AG04450 (cell line): ENCODE results near the gene MVD. TPM values are rescaled to one million over a fixed set of nuclear protein-coding genes. Genes with fewer than 3 reads are reported as not detected.

Experiments
- CTCF ChIA-PET: fragments of 300-600, 350-600 bp; formaldehyde crosslinking; extraction: SDS; loops from one replicate; lab custom pipeline; 2022; ENCODE audit warnings: antibody characterized with exemption, inconsistent platforms; lab: Charles Lee
- POLR2A ChIA-PET: fragments of 350-600 bp; formaldehyde crosslinking; extraction: SDS; loops from one replicate; lab custom pipeline; 2021; ENCODE audit warnings: antibody characterized with exemption, inconsistent platforms; lab: Yijun Ruan, JAX
- DNase-seq: peaks from one replicate; pipeline ENCODE4 v3.0.0-alpha.2; 2011; ENCODE audit warnings: low read depth, low spot score
- H3K27ac ChIP-seq: one replicate; pipeline ENCODE4 v1.5.1; 2012; ENCODE audit warnings: low read depth, low read length, control low read depth
- H3K27me3 ChIP-seq: one replicate; pipeline ENCODE4 v1.6.0; 2012; ENCODE audit warnings: low read length; ENCODE audit not compliant: control insufficient read depth, insufficient read depth
- H3K4me3 ChIP-seq: 2 replicates; pipeline ENCODE4 v1.5.1; 2011; ENCODE audit warnings: mild to moderate bottlenecking, low read depth, low read length, control low read depth
- H3K9me3 ChIP-seq: 2 replicates; pipeline ENCODE4 v1.5.1; 2012; ENCODE audit warnings: low read length; ENCODE audit not compliant: control insufficient read depth, insufficient read depth
- polyA plus RNA-seq: library from polyadenylated mRNA; depleted of rRNA; stranded (reverse); fragments of >200 nt; gene quantifications from 2 replicates; pipeline ENCODE4 v1.2.3, GENCODE V29; 2011
- TF ChIP-seq, protein P1 (sequence below): IDR thresholded peaks from 2 replicates; pipeline ENCODE4 v1.5.1; 2011; ENCODE audit warnings: low read depth, low read length, control low read depth, inconsistent platforms

Gene MVD
- polyA plus RNA-seq, 1 experiment, result 9.1 TPM

DNA sequence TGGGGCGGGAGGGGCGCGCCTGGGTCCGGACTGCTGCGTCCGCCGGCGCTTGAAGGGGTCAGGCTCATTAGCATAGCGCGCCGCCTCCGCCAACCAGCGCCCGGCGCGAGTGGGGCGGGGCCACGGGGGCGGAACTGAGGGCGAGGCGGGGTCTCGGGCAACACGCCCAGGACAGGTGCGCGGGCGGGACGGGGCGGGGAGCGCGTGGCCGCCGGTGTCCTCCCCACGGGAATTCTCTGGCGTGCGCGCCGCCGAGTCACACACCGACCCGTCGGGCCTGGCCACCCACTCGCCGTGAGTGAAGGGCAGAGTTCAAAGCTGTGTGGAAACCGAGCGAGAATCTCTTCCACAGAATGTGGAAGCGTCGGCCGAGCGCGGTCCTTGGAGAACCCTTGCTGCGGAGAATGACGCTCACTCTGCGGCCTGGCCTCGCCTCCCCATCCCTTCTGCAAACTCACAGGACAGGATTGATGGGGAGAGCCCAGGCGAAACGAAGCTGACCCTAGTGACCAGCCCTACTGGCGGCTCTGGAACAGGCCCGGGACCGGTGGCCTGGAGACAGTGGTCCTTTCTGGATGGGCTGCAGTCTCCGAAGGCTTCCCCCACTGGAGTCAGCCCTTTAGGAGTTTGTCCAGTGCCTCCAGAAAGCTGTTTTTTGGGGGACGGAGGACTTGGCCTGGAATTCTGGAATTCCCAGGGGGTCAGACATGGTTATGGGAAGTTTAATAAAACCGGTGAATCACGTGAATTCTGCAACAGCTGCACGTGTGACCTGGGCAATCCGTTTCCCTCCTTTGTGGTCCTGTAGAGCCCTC is 23.8 kb upstream of the MVD start, which contains the start of gene SNAI3:
TSS of gene SNAI3 (minus strand) at position 69 of the 815 bp plus-strand sequence. CDS start 101 bp downstream, outside the sequence.
- DNase-seq, result no peak
- CTCF ChIA-PET, result no interaction called here
- Histone ChIP-seq H3K4me3 (peak within 1 kb of the TSS; percentile 53), H3K27me3 (peaks cover 33% of the 10 kb centered on the region), H3K9me3 (no peaks in the 10 kb centered on the region; the same call in 1 of the 2 replicates), H3K27ac (no peak within 1 kb of the TSS)
- POLR2A ChIA-PET, result interaction anchor here (0.5 to 1.1 kb wide), 2 partner anchors 19 to 79 kb away, joined by 4 read pairs; no protein-coding TSS in a partner anchor
- TF ChIP-seq, protein P1, sequence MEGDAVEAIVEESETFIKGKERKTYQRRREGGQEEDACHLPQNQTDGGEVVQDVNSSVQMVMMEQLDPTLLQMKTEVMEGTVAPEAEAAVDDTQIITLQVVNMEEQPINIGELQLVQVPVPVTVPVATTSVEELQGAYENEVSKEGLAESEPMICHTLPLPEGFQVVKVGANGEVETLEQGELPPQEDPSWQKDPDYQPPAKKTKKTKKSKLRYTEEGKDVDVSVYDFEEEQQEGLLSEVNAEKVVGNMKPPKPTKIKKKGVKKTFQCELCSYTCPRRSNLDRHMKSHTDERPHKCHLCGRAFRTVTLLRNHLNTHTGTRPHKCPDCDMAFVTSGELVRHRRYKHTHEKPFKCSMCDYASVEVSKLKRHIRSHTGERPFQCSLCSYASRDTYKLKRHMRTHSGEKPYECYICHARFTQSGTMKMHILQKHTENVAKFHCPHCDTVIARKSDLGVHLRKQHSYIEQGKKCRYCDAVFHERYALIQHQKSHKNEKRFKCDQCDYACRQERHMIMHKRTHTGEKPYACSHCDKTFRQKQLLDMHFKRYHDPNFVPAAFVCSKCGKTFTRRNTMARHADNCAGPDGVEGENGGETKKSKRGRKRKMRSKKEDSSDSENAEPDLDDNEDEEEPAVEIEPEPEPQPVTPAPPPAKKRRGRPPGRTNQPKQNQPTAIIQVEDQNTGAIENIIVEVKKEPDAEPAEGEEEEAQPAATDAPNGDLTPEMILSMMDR, result no peak

DNA sequence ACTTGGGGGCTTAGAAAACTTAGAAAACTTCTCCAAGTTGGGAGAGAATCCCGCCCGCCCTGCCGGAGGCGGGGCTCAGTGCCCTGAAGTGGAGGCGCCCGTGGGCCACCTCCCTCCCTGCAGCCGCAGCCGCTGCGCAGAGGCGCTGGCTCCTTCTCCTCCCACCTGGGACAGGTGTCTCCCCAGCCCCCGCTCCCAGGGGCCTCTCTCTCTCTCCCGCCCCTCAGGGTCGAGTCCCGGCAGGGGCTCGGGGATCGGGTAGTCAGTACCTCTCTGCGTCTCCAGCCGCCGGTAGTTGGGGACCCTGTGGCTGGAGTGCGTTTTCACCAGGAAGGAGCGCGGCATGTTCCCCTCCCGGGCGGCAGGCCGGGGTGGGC is 23.2 kb upstream of the MVD start:
- ChIA-PET CTCF (interaction anchor here (0.6 kb wide), 1 partner anchor 85 kb away, joined by 4 read pairs; no protein-coding TSS in a partner anchor), POLR2A (interaction anchor here (1.1 kb wide), 1 partner anchor 19 kb away, joined by 4 read pairs; no protein-coding TSS in a partner anchor)
- Histone ChIP-seq H3K9me3 (no peaks in the 10 kb centered on the region; the same call in 1 of the 2 replicates), H3K27ac (no peak overlapping the region), H3K27me3 (peaks cover 29% of the 10 kb centered on the region), H3K4me3 (peak overlapping the region; percentile 53)
- TF ChIP-seq, protein P1, result no peak
- no peak for DNase-seq

DNA sequence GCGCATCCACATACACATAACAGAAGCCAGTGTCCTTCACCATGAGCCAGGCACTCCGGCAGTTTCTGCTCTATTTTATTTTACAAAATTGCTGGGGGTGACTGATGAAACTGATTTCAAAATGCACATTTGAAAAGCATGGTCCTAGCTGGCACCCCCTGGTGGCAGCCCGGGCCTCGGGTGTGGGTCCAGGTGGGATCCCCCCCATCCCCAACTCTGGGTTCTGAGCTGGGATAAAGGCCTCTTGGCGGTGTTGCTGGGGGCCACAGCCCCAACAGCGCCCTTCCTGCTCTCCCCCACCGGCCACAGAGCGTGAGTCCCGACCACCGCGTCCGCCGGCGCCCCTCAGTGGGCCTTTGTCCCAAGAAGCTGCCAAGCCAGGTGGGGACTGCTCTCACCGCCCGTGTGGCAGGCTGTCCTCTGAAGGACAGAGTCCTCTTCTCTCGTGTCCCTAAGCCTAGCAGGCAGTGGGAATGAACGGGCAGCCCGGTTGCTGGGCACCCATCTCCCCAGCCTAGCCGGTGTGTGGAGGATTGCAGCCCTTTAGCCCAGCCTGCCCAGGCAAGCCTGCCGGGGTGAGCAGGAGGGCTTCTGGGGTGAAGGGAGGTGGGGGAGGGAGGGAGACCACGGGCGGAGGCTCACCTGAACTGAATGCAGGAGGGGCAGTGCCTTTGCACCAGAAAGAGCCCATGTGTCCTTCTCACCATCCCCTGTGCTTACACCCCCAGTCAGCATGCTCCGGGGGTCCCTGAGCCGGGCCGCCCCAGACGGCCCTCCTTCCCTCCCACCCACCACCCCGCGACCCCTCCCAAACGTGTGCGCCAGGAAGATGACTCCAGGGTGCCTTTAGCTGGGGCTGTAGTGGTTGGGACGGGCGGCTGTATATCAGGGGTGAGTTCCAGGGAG is 22.5 kb upstream of the MVD start:
- TF ChIP-seq, protein P1, result peak; percentile 88
- ChIA-PET POLR2A (interaction anchor here (1.0 kb wide), 1 partner anchor 115 kb away, joined by 3 read pairs; no protein-coding TSS in a partner anchor), CTCF (interaction anchor here (0.6 to 1.1 kb wide), 5 partner anchors 11 to 84 kb away, joined by 3 to 4 read pairs (median 3); partner anchors contain the start of gene MVD)
- peak overlapping the region; percentile 53 for H3K4me3 ChIP-seq
- H3K9me3 ChIP-seq, result no peaks in the 10 kb centered on the region; the same call in 1 of the 2 replicates
- no peak overlapping the region for H3K27ac ChIP-seq
- H3K27me3 ChIP-seq, result peaks cover 26% of the 10 kb centered on the region
- no peak for DNase-seq

DNA sequence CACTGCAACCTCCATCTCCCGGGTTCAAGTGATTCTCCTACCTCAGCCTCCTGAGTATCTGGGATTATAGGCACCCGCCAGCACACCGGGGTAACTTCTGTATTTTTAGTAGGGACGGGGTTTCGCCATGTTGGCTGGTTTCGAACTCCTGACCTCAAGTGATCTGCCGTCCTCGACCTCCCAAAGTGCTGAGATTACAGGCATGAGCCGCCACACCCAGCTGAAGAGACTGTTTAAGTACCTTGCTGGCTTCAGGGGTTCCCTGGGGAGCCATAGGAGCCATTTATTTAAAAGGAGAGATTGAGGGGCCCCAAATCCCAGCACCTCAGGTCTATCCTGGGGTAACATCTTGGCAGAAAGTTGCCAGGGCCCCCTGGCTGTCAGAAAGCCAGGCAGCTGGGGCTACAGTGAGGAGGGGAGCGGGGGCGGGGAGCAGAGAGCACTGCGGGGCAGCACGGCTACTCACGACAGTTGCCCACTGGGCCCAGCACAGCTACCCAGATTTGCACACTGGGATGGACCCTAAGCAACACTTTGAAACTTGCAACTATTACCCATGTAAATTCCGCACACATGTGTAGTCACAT is 21.8 kb upstream of the MVD start:
- TF ChIP-seq, protein P1, result no peak
- no peak overlapping the region for H3K4me3 ChIP-seq
- no peak for DNase-seq
- ChIA-PET POLR2A (interaction anchor here (1.0 kb wide), 1 partner anchor 115 kb away, joined by 3 read pairs; no protein-coding TSS in a partner anchor), CTCF (interaction anchor here (1.1 kb wide), 2 partner anchors 10 to 21 kb away, joined by 3 read pairs; partner anchors contain the start of gene MVD)
- H3K27me3 ChIP-seq, result peaks cover 23% of the 10 kb centered on the region
- no peaks in the 10 kb centered on the region; the same call in 1 of the 2 replicates for H3K9me3 ChIP-seq
- no peak overlapping the region for H3K27ac ChIP-seq
